ENCODE data around the gene LYPD4.

DNA sequence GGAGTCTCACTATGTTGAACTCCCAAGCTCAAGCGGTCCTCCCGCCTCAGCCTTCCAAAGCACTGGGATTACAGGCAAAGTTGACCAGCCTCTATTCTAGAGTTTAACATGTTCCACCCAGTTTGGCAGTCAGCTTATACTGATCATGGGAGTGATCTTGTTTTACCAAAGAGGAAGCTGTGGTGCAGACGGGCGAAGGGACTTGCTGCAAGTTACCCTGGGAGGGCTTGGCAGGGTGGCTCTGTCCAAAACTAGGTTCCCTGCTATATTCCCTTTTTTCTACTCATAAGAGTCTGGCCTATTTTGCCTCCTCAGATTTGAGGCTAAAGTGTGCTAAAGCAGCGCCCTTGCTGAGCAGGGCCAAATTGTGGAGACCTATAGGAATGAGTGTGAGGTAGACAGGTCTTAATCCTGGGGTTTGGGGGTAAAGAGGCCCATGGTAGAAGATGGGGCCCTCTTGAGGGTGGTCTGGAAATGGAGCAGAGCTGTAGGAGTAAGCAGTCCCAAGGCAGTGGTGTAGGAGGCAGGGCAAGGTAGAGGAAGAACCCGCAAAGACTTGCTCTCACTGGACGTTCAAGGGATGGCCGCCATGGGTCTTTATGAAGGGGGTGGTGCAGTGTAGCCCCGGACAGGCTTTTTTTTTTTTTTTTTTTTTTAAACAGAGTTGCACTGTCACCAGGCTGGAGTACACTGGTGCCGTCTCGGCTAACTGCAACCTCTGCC lies 18.9 kb upstream of the LYPD4 start:
- no peak for TF ChIP-seq YY1 (IDR thresholded peaks at IDR 0.05; ENCODE audit: insufficient read depth, insufficient read length)
- no peak for TF ChIP-seq SUZ12 (IDR thresholded peaks at IDR 0.05; ENCODE audit: extremely low read depth, insufficient read depth, insufficient read length)

All from NT2/D1 (cell line).